GM19463 (cell line): ENCODE measurements around the gene MRPS16.

Source experiments
- ATAC-seq: cut with Tn5 transposase; IDR thresholded peaks from one replicate; pipeline ENCODE4 v1.9.1; 2021; ENCODE audit warnings: mild to moderate bottlenecking, moderate library complexity; ENCODE audit not compliant: unreplicated experiment

The MRPS16 gene

DNA sequence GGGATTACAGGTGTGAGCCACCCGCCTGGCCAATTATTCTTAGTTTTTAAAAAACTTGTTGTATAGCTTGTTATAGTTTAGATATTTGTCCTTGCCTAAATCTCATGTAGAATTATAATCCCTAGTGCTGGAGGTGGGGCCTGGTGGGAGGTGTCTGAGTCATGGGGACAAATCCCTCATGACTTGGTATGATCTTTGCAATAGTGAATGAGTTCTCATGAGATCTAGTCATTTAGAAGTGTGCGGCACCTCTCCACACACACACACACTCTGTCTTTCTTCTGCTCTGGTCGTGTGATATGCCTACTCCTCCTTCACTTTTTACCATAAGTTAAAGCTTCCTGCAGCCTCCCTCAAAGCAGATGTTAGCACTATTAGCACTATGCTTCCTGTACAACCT, 47.4 kb downstream of the MRPS16 start:
- ATAC-seq: no peak
